ENCODE results near the gene BSN.

GRCh38 chr3:49531715-49532114, 22.6 kb upstream of the BSN start:
- TF ChIP-seq CTCF (IDR thresholded peaks at IDR 0.05) (no peak), ZFX (IDR thresholded peaks at IDR 0.05; ENCODE audit: borderline replicate concordance) (no peak)

Data from 22Rv1 (cell line).